Fibroblast of lung (primary cell): ENCODE measurements around the gene TOMM70.

ENCODE experiments used
- CTCF ChIP-seq, 2 donors: IDR thresholded peaks in 1 of 2; conservative IDR thresholded peaks in 1 of 2; 1 replicate in 1 of 2; 2 replicates in 1 of 2; pipeline ENCODE4 v1.5.1; 2011 to 2012; ENCODE audit warnings: low read length in 2 of 2, control low read depth in 1 of 2, inconsistent platforms in 1 of 2, low read depth in 1 of 2, mild to moderate bottlenecking in 1 of 2
- EZH2 ChIP-seq: IDR thresholded peaks from 2 replicates; pipeline ENCODE4 v1.5.1; 2012; ENCODE audit warnings: low read length, control low read depth, mild to moderate bottlenecking; ENCODE audit errors: missing control alignments

DNA sequence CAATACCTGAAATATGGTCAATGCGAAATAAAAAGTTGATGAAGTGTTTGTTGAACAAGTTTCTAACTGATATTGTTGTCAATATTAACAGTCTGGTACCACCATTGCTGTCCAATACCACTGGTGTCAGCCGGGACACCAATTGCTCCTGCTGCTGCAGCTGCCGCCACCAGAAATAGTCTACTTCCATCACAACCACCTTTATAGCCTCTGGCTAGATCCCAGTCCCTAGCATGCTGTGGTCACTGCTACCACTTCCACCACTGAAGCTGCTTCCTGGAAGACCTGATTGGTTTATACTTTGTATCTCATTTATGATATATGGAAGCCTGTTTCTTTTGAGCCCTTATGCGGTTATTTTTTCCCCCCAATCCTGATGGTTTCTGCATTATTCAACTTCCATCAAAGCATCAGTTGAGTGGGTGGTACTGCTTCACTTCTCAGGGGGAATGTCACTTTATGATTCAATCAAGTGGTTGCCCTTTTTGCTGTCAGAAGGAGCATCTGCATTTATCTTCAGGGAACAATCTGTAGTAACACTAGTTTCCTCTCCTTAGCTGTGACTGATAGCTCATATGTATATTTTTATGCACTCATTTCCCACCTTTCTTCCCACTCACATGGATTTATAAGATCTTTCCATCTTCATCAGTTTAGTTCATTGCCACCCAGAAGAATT is 12.2 kb upstream of the TOMM70 start:
- TF ChIP-seq CTCF (conservative IDR thresholded peaks at IDR 0.05 in 1 of 2, IDR thresholded peaks at IDR 0.05 in 1 of 2; ENCODE audit: low read depth in 1 of 2, low read length in 2 of 2) (no peak), EZH2 (no peak)
